Activated naive CD4-positive, alpha-beta T cell treated with anti-CD3 and anti-CD28 coated beads, Interleukin-2, amount 50 U/mL, for 72 hours (primary cell): ENCODE results near the gene PKD1. TPM values are rescaled to one million over a fixed set of nuclear protein-coding genes. Genes with fewer than 3 reads are reported as not detected.
"Not testable (repeated sequence)": the region's sequence is repeated elsewhere in the genome, so short reads cannot be mapped to it uniquely, and the experiment has no call there.

ENCODE experiments used
- ATAC-seq, 2 donors: fragments of 150-1000 bp; cut with Tn5 transposase; 2 replicates each; pipeline ENCODE4 v1.10.0; 2021; ENCODE audit warnings: mild to moderate bottlenecking in 2 of 2, moderate library complexity in 2 of 2
- DNase-seq, 2 donors: peaks; one replicate each; pipeline ENCODE4 v3.0.0; 2021 to 2022; ENCODE audit warnings: low spot score in 2 of 2
- H3K27ac Mint-ChIP-seq, 2 donors: one replicate each; pipeline ENCODE4 v1.8.0; 2022; ENCODE audit warnings: mild to moderate bottlenecking in 2 of 2, mixed read lengths in 2 of 2
- H3K36me3 Mint-ChIP-seq, 2 donors: one replicate each; pipeline ENCODE4 v1.8.0; 2022; ENCODE audit warnings: mixed read lengths in 2 of 2
- H3K9me3 Mint-ChIP-seq, 2 donors: one replicate each; pipeline ENCODE4 v1.8.0; 2022; ENCODE audit warnings: mixed read lengths in 2 of 2
- total RNA-seq, 2 donors: library from RNA; stranded (reverse); gene quantifications; one replicate each; pipeline ENCODE4 v1.2.3, GENCODE V29; 2022

The PKD1 gene
- 10 to 100 TPM; 77.0 to 87.6 TPM for total RNA-seq

DNA sequence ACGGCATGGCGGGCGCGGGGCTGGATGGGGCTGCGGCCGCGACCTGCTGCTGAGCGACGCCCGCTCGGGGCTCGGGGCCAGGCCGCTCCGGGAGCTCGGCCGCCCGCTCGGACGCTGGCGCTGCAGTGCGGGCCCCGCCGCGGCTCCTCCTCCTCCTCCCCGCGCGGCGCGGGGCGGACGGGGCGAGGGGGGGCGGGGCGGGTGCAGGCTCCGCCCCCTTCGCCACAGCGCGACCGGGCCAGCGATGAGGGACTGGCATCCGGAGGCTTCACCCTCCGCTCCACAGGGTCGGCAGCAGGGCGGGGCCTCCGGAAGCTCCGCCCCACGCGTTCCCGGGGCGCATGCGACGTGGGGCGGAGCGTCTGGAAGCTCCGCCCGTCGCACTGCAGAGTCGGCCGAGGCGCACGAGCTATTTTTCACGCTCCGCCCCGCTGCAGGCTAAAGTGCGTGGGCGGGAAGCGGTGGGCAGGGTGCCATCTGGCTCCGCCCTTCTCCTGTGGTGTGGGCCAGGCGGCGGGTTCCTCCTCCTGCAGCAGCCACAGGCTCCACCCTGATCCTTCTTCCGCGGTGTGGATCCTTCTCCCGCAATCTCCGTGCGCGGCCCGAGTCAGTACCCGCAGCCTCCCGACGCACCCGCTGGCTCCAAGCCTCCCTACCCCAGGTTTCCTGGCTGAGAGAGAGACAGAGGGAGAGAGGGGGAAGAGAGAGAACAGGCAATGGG is at the start of gene PKD1:
PKD1 (minus strand) TSS at position 129 of the 721 bp plus-strand sequence. CDS start 209 bp downstream, outside the sequence.
- not testable (repeated sequence) for H3K36me3 Mint-ChIP-seq, H3K9me3 Mint-ChIP-seq
- peak; percentile 100 for DNase-seq
- H3K27ac Mint-ChIP-seq = peak within 1 kb of the TSS; percentile 82 to 98
- peak; percentile 83 to 94 for ATAC-seq

DNA sequence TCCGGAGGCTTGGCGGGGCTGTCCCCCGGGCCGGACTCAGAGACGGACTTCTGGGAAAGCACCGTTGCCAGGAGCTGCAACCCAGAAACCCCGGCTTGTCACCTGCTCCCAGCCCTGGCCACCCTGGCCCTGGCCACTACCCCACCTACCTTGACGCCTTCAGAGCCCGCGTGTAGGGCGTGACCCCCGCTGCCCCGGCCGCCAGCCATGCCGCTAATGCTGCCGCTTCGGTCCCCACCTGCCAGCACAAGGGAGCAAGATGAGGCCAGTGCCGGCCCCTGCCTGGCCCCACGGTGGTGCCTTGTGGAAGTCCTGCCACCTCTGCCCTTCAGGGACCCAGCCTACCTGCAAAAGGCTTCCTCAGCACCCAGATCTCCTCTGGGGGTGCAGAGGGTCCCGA is 49.3 kb upstream of the PKD1 start:
- no peak for ATAC-seq
- no peak for DNase-seq
- no peaks in the 10 kb centered on the region for H3K9me3 Mint-ChIP-seq
- no peaks in the 10 kb centered on the region for H3K36me3 Mint-ChIP-seq
- H3K27ac Mint-ChIP-seq = no peak overlapping the region

DNA sequence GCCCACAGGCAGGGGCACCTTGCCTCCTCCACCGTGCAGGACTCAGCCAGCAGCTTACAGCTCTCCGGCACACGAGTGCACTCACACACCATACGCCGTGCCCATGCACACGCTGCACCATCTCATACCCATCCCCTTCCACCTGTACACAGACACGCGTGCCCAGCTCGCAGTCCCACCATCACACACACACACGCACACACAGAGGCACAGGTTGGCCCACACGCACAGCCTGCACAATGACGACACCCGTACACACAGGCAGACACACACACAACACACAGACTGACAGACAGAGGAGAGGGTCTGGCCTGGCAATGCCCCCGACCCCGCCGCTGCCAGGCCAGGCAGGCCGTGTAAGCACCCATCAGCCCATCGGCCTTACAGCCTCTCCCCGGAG is 48.6 kb upstream of the PKD1 start:
- Mint-ChIP-seq H3K9me3 (no peaks in the 10 kb centered on the region), H3K36me3 (no peaks in the 10 kb centered on the region), H3K27ac (no peak overlapping the region)
- ATAC-seq (no peak), DNase-seq (no peak)

DNA sequence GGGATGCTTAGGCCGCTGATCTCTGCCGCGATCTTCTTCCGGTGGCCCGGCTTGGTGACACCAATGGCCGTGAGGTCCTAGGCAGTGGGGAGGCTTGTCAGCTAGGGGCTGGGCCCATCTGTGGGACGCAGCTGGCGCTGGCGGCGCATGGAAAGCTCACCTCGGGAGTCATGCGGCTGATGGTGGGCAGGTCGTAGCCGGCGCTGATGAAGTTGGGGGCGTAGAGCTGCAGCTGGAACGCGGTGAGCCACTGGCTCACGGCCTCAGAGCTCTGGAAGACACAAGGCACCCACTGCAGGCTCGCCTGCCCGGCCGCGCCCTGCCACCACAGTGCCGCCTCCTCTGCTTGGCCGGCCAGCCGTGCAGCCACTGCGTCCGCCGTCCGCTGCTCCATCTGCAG is 48.0 kb upstream of the PKD1 start:
- ATAC-seq (no peak), DNase-seq (no peak)
- no peaks in the 10 kb centered on the region for H3K36me3 Mint-ChIP-seq
- no peaks in the 10 kb centered on the region for H3K9me3 Mint-ChIP-seq
- H3K27ac Mint-ChIP-seq = no peak overlapping the region

DNA sequence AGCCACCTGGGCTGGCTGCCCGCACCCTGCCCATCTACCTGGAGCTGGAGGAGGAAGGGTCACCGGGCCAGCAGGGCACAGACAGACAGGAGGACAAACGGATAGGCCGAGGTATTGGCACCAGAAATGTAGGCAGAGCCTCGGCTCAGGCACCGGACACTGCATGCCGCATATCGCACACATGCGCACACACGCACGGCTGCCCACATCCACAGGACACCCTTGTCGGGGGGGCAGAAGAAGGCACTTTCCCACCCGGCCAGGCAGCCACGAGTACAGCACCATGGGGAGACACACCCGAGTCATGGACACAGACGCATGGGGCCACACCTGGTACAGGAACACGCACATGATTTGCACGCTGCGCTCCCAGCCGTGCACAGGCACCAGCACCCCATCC is 46.3 kb upstream of the PKD1 start:
- Mint-ChIP-seq H3K9me3 (no peaks in the 10 kb centered on the region), H3K36me3 (no peaks in the 10 kb centered on the region), H3K27ac (peak overlapping the region in 1 of 2 donors; percentile 56)
- ATAC-seq (no peak), DNase-seq (no peak)

DNA sequence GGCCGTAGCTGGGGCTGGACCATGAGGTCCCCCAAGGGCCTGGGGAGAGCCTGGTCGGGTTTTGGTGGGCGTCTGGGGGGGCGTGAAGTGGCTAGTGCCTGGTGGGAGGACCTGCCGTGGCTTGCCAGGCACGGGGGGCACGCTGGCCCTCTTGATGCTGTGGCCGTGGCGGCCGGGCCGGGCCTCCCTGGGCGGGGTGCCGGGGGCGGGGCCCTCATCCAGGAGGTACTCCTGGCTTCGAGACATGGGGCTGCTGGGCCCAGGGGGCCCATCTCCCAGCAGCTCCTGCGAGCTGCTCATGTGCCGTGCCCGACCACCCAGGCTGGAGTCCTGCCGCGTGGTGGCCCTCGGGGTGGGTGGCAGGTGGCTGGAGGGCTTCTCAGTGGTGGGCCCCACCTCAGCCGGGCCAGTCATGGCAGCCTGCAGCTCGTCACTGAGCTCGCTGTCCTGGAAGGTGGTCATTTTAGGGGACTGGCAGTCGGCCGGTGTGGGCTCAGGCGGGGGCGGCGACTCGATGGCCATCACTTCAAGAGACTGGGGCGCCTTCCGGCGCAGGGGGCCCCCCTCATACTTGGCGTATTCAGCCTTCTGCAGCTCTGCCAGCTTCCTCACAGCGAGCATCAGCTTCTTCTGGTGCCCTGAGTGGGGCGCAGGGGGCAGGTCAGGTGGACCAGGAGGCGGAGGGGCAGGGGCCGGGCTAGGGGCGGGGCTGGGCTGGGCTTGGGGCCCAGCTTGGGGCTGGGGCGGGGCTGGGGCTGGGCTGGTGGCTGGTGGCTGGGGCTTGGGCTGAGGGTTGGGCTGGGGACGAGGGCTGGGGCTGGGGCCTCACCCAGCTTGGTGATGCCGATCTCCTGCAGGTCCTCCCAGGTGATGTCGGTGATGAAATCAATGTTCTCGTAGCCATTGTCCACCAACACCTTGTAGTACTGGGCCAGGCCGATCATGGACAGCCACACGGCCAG is 45.5 kb upstream of the PKD1 start:
- Mint-ChIP-seq H3K36me3 (no peaks in the 10 kb centered on the region), H3K27ac (no peak overlapping the region), H3K9me3 (no peaks in the 10 kb centered on the region)
- ATAC-seq (no peak), DNase-seq (no peak)

DNA sequence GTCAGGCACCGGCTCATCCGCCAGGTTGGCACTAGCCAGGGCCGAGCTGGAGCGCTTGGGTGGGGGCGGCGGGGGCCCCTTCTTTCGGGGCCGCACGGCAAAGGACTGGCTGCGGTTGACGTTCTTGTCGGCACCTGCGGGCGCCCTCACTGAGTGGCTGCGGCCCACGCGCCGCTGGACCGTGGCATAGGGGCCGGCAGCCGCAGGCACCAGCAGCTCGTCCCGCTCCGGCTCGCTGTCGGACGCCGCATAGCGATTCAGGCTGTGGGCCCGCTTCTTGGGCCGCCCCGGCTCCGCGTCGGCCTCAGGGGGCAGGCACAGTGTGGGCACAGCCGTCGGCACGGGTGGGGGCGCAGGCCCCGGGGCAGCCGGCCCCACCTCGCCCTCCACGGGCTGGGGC is 44.8 kb upstream of the PKD1 start:
- Mint-ChIP-seq H3K36me3 (no peaks in the 10 kb centered on the region), H3K27ac (no peak overlapping the region), H3K9me3 (no peaks in the 10 kb centered on the region)
- DNase-seq (no peak), ATAC-seq (no peak)

DNA sequence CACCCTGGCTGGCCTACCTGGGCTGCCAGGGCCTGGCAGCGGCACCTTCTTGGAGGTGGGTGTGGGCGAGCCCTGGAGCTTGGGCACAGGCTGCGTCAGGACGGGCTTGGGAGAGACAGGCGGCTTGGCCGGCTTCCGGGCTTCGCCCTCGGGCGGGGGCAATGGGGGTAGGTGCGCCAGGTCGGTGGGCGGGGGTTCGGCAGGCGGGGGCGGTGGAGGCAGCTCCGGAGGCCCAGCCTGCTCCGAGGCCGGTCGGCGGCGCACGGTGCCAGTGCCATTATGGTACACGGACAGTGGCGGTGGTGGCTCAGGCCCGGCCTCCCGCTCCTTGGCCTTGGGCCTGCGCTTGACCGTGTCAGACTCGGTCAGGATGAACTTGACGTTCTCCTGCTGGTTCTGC is 43.9 kb upstream of the PKD1 start:
- Mint-ChIP-seq H3K36me3 (no peaks in the 10 kb centered on the region), H3K27ac (no peak overlapping the region), H3K9me3 (no peaks in the 10 kb centered on the region)
- DNase-seq (no peak), ATAC-seq (no peak)

DNA sequence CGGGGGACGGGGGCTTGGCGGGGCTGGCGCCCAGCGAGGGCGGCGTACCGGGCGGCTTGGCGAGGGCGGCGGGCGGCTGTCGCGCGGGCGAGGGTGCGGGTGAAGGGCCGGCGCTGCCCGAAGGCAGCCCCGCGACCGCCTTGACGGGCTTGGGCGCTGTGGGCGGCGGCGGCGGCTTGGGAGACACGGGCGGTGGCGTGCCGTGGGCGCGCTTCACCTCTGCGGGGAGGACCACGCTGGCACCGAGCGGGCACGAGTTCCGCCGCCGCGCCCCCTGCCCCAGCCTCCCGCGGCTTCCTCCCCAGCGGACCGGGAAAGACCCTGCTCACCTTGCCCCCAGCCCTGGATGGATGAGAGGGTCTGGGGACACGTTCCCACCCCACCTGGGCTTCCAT is 43.4 kb upstream of the PKD1 start:
- no peak for DNase-seq
- Mint-ChIP-seq H3K27ac (no peak overlapping the region), H3K36me3 (no peaks in the 10 kb centered on the region), H3K9me3 (no peaks in the 10 kb centered on the region)
- ATAC-seq = no peak

DNA sequence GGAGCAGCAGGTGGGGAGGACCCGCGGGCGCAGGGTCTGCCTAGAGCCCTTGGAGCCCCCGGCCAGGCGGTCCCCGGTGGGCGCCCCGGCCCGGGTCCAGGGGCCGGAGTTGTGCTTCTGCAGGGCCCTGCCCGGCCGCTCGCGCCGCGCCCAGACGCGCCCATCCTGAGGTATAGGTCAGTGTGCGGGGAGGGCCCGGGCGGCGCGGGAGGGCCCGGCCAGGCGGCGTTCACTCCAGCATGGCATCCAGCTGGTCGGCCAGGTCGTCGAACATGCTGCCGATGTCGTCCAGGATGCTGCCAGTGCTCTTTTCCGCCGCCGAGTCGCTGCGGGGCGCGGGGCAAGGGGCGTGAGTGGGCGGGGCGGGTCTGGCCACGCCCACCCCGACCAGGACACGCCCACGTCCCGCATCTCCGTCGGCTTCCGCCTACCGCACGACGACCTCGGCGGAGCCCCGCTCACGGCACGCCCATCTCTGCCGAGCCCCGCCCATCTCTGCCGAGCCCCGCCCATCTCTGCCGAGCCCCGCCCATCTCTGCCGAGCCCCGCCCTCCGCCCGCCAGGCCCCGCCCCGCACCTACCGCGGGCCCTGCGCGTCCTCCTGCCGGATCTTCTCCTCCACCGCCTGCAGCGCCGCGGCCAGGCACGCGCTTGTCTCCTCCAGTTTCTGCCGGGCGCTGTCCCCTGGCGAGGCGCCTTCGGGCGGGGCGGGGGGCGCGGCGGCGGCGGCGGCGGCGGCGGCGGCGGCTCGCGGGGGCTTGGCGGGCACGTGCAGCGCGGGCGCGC is 42.8 kb upstream of the PKD1 start:
- peak; percentile 27 to 63 for ATAC-seq
- H3K9me3 Mint-ChIP-seq = no peaks in the 10 kb centered on the region
- DNase-seq = peak in 1 of 2 donors; percentile 31
- no peak overlapping the region for H3K27ac Mint-ChIP-seq
- H3K36me3 Mint-ChIP-seq = no peaks in the 10 kb centered on the region

DNA sequence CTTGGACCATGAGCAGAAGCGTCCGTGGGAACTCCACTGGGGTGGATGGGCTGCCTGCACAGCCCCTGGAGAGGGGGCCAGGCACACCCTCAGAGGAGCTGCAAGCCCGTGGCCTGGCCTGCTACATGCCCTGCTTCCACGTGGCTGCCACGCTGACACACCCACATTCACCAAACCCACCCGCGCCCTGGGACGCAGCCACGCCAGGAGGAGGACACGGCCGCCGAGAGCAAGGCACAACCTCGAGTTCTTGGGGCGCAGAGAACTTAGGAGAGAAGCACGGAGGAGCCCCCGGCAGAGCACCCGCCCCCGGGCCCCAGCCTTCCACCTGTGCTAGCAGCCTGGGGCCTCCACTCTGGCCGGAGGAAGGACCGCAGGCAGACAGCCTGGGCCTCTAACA is 41.9 kb upstream of the PKD1 start:
- Mint-ChIP-seq H3K9me3 (no peaks in the 10 kb centered on the region), H3K36me3 (no peaks in the 10 kb centered on the region), H3K27ac (no peak overlapping the region)
- ATAC-seq = no peak
- DNase-seq = no peak

DNA sequence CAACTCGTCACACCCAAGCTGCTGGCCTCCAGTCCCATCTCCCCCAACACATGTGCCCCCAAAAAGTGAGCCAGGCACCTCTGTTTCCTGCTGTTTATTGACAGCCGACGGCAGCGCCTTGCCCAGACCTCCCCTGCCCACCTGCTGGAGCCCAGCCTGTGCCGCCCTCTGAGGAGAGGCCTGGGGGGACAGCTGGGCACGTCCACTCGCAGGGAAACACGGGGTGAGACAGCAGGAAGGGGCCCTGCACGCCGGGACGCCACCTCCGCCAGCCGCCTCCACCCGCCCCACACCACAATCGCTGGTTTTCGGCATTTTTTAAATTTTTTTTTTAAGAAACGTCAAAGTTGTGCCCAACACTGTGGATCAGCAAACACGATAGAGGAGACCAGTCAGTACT is 41.4 kb upstream of the PKD1 start:
- Mint-ChIP-seq H3K36me3 (no peaks in the 10 kb centered on the region), H3K27ac (no peak overlapping the region), H3K9me3 (no peaks in the 10 kb centered on the region)
- DNase-seq (no peak), ATAC-seq (no peak)

DNA sequence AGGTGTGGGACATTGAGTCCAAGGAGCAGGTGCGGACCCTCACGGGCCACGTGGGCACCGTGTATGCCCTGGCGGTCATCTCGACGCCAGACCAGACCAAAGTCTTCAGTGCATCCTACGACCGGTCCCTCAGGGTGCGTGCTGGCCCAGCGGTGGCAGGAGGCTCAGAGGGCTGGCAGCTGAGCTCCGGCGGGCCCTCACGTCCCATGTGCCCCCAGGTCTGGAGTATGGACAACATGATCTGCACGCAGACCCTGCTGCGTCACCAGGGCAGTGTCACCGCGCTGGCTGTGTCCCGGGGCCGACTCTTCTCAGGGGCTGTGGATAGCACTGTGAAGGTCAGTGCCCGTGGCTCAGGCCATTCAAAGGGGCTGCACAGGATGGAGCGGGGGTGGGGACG is 40.3 kb upstream of the PKD1 start:
- Mint-ChIP-seq H3K27ac (no peak overlapping the region), H3K9me3 (no peaks in the 10 kb centered on the region), H3K36me3 (no peaks in the 10 kb centered on the region)
- ATAC-seq = no peak
- DNase-seq = no peak

DNA sequence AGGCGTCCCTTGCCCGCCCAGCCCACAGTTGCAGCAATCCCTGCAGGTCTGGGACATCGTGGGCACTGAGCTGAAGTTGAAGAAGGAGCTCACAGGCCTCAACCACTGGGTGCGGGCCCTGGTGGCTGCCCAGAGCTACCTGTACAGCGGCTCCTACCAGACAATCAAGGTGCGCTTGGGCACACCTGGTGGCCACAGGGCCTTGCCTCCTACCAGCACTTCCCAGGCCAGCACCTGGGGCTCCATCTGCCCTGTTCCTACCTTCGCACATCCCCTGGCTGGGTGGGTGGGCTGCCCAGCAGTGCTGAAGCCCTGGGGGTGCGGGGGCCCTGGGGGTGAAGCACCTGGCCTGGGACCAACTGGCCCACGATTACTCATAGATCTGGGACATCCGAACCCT is 39.8 kb upstream of the PKD1 start:
- Mint-ChIP-seq H3K36me3 (no peaks in the 10 kb centered on the region), H3K27ac (no peak overlapping the region), H3K9me3 (no peaks in the 10 kb centered on the region)
- no peak for DNase-seq
- ATAC-seq = no peak

DNA sequence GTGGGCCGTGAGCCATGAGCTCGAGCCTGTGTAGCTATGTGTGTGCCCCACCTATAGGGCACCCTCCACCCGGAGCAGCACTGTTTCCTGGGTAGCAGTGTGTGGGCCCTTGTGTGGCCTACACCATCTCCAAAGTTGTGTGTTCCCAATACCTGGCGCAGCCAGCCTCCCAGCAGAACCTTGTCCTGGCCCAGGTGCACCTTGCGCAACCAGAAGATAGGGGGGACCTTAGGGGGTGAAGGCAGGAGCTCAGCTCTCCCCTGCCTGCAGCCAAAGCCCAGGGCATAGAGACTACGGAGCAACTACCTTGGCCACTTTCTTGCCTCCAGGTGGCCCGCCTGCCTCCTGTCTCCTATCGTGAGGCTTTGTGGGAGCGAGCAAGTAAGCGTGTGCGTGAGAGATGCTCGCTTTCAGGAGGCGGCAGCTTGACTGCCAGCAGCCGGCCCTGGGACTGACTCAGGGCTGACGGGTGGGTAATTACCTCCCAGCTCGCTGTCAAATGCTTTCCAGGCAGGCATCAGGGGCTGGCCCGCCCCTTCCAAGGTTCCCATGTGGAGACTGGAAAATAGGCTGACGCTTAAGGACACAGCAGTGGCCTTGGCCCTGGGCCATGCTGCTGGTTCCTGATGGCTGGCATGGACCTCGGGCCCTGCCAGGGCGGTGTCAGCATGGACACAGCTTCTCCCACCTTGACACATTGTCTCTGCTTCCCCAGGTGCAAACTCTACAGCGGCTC is 38.9 kb upstream of the PKD1 start:
- ATAC-seq (no peak), DNase-seq (no peak)
- no peaks in the 10 kb centered on the region for H3K9me3 Mint-ChIP-seq
- H3K27ac Mint-ChIP-seq = no peak overlapping the region
- no peaks in the 10 kb centered on the region for H3K36me3 Mint-ChIP-seq

DNA sequence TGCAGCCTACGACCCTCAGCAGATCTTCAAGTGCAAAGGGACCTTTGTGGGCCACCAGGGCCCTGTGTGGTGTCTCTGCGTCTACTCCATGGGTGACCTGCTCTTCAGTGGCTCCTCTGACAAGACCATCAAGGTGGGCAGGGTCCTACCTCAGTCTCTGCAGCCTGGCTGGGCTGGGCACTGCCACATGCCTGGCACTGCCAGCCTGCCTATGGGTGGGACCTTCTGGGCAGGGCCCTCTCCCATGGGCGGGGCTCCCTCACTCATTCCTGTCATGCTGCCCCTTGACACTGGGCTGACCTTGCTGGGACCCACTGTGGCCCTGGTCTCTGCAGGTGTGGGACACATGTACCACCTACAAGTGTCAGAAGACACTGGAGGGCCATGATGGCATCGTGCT is 38.2 kb upstream of the PKD1 start:
- DNase-seq (no peak), ATAC-seq (no peak)
- no peaks in the 10 kb centered on the region for H3K36me3 Mint-ChIP-seq
- peak overlapping the region in 1 of 2 donors; percentile 14 for H3K27ac Mint-ChIP-seq
- H3K9me3 Mint-ChIP-seq = no peaks in the 10 kb centered on the region
